K562 (cell line): Measurements from ENCODE around the gene FERMT3. TPM values are rescaled to one million over a fixed set of nuclear protein-coding genes. Genes with fewer than 3 reads are reported as not detected.
A peak's percentile ranks its signal among the peaks of the same experiment; 100 is the strongest.

ENCODE experiments used
- CC2D1A ChIP-seq: fragments of 450-650 bp; IDR thresholded peaks from 2 replicates; pipeline ENCODE4 v1.6.1; 2017; ENCODE audit warnings: mild to moderate bottlenecking
- FOXJ2 ChIP-seq: fragments of 200-800 bp; sonication (Bioruptor generic); IDR thresholded peaks from 2 replicates; pipeline ENCODE4 v1.6.1; 2016; ENCODE audit warnings: missing genetic modification characterization, missing compliant biosample characterization
- KLF1 ChIP-seq: fragments of 450-650 bp; IDR thresholded peaks from 2 replicates; pipeline ENCODE4 v1.6.1; 2016; ENCODE audit warnings: missing genetic modification characterization, missing compliant biosample characterization
- KLF13 ChIP-seq: fragments of 450-650 bp; IDR thresholded peaks from 2 replicates; pipeline ENCODE4 v1.6.1; 2016; ENCODE audit warnings: missing genetic modification characterization, low read depth, mild to moderate bottlenecking, missing compliant biosample characterization, moderate library complexity, borderline replicate concordance
- LEF1 ChIP-seq: fragments of 450-650 bp; IDR thresholded peaks from 2 replicates; pipeline ENCODE4 v1.6.1; 2016; ENCODE audit warnings: mild to moderate bottlenecking
- NCOA1 ChIP-seq: fragments of 450-650 bp; IDR thresholded peaks from 2 replicates; pipeline ENCODE4 v1.6.1; 2016; ENCODE audit warnings: low read depth
- NFIC ChIP-seq: fragments of 450-650 bp; IDR thresholded peaks from 2 replicates; pipeline ENCODE4 v1.6.1; 2017; ENCODE audit warnings: mild to moderate bottlenecking, inconsistent platforms
- POLR2G ChIP-seq: fragments of 200-400 bp; formaldehyde crosslinking; IDR thresholded peaks from 2 replicates; pipeline ENCODE4 v1.6.1; 2017; ENCODE audit warnings: low read depth, mild to moderate bottlenecking, antibody characterized with exemption, low read length, moderate library complexity
- PRPF4 ChIP-seq: fragments of 200-400 bp; formaldehyde crosslinking; IDR thresholded peaks from one replicate; pipeline ENCODE4 v1.6.1; 2017; ENCODE audit warnings: low read length, low read depth, mild to moderate bottlenecking; ENCODE audit not compliant: insufficient read depth, poor library complexity, severe bottlenecking
- PTTG1 ChIP-seq: fragments of 450-650 bp; IDR thresholded peaks from 2 replicates; pipeline ENCODE4 v1.6.1; 2016; ENCODE audit warnings: low read depth, mild to moderate bottlenecking, missing genetic modification characterization, missing compliant biosample characterization
- RAD21 ChIP-seq, 2 experiments: fragments of 250-450 bp in 1 of 2; fragments of 450-650 bp in 1 of 2; sonication (Bioruptor Pico) in 1 of 2; formaldehyde crosslinking in 1 of 2; IDR thresholded peaks in 1 of 2; conservative IDR thresholded peaks in 1 of 2; 2 replicates each; pipeline versions ENCODE4 v1.4.0 to v1.8.0; 2020 to 2022; ENCODE audit warnings: mild to moderate bottlenecking in 2 of 2, moderate library complexity in 1 of 2
- SOX6 ChIP-seq: fragments of 450-650 bp; IDR thresholded peaks from 2 replicates; pipeline ENCODE4 v1.6.1; 2014; ENCODE audit warnings: mild to moderate bottlenecking
- SREBF1 ChIP-seq: fragments of 150-350 bp; IDR thresholded peaks from 2 replicates; pipeline ENCODE4 v1.6.1; 2014; ENCODE audit warnings: antibody characterized with exemption, low read depth, low read length, borderline replicate concordance
- SREBF2 ChIP-seq: sonication (generic); formaldehyde crosslinking; IDR thresholded peaks from 2 replicates; pipeline ENCODE4 v1.4.0; 2020; ENCODE audit warnings: mild to moderate bottlenecking, missing genetic modification reagents
- TCF7L2 ChIP-seq: fragments of 150-350 bp; IDR thresholded peaks from 2 replicates; pipeline ENCODE4 v1.6.1; 2016; ENCODE audit warnings: low read depth, mild to moderate bottlenecking, low read length, moderate library complexity
- ZFP36 ChIP-seq: fragments of 150-350 bp; IDR thresholded peaks from 2 replicates; pipeline ENCODE4 v1.6.1; 2018; ENCODE audit warnings: low read length, low read depth; ENCODE audit not compliant: partially characterized antibody
- ZNF143 ChIP-seq: sonication (generic); formaldehyde crosslinking; IDR thresholded peaks from 2 replicates; pipeline ENCODE4 v1.9.0; 2022; ENCODE audit warnings: mild to moderate bottlenecking, missing genetic modification reagents
- ZNF445 ChIP-seq: fragments of 250-450 bp; sonication (Bioruptor Pico); IDR thresholded peaks from 2 replicates; pipeline ENCODE4 v1.4.0; 2020; ENCODE audit warnings: low read depth, mild to moderate bottlenecking, moderate library complexity
- polyA plus RNA-seq, 8 experiments: library from polyadenylated mRNA; depleted of rRNA in 4 of 8; stranded (reverse) in 5 of 8; unstranded in 3 of 8; fragments of >200 nt; fragmentation: Nextera tagmentation in 2 of 8; fragmentation: Illumina TruSeq in 1 of 8; extraction: Ambion mirVana in 2 of 8; extraction: Trizol in 1 of 8; gene quantifications; 2 replicates each; pipeline versions ENCODE4 v1.2.1 to v1.2.3, GENCODE V29; 2011 to 2014; ENCODE audit warnings: inconsistent platforms in 1 of 8, missing spikeins in 1 of 8
- total RNA-seq, 7 experiments: library from RNA; depleted of rRNA in 6 of 7; stranded (reverse); fragments of >200 nt in 6 of 7; fragmentation: Illumina TruSeq in 2 of 7; extraction: Trizol in 2 of 7; gene quantifications; 2 replicates each; pipeline versions ENCODE4 v1.2.1 to v1.2.3, GENCODE V29; 2011 to 2021; ENCODE audit warnings: low replicate concordance in 1 of 7
- TF ChIP-seq, protein P1 (sequence below), 2 experiments: fragments of 450-650 bp in 1 of 2; sonication (generic) in 1 of 2; formaldehyde crosslinking; conservative IDR thresholded peaks; 2 replicates each; pipeline versions ENCODE4 v1.4.0 to v1.8.1; 2020 to 2022; ENCODE audit warnings: mild to moderate bottlenecking in 1 of 2, missing genetic modification reagents in 1 of 2
- TF ChIP-seq, protein P2 (sequence below): sonication (generic); formaldehyde crosslinking; IDR thresholded peaks from 2 replicates; pipeline ENCODE4 v1.9.0; 2022; ENCODE audit warnings: mild to moderate bottlenecking, missing genetic modification reagents
- TF ChIP-seq, protein P3 (sequence below): fragments of 450-650 bp; IDR thresholded peaks from 2 replicates; pipeline ENCODE4 v1.6.1; 2017; ENCODE audit warnings: antibody characterized with exemption, mild to moderate bottlenecking

The FERMT3 gene
- total and polyA plus RNA-seq, 9 of the 15 experiments (the other 6 are each of a cell fraction or from before 2014, with no cell fraction given): 3.2 to 275 (median 79.7) TPM

DNA sequence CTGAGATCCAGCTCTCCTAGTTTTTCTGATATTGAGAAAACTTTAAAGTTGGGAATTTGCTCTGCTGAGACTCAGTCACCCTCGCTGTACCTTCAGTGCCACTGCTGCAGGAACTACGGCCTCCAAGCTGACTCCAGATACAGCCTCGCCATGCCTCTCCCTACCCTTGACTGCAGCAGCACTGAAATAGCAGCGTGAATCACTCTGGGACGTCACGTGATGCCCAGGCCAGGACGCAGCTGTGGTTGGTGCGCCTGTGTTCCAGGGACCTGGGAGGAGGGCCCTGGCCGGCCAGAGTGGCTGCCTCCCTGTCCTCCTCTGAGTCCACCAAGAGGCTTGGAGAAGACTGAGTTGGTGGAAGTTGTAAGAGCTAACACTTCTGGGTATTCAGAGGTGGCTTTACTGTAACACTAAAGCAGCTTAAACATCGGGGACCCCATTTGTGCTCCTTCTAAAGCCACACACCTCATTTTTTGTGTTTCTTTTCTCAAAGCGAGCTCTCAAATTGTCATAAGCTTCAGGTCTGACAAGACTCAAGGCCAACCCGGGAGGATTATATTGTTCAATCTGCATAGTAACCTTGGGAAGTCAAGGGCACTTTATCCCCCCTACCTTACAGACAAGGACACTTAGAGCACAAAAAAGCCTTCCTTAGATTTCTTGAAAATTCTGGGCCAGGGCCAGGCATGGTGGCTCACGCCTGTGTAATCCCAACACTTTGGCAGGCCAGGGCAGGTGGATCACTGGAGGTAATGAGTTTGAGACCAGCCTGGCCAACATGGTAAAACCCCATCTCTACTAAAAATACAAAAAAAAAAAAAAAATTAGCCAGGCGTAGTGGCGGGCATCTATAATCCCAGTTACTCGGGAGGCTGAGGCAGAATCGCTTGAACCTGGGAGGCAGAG, 24.8 kb upstream of the FERMT3 start (continued):
- TF ChIP-seq PTTG1 (tag): no peak
- no peak for TF ChIP-seq ZNF143 (CRISPR knock-in tag)
- TF ChIP-seq POLR2G: peak; percentile 75
- no peak for TF ChIP-seq KLF13 (tag)
- TF ChIP-seq SREBF1: peak; percentile 56; the same call in 1 of the 2 replicates
- TF ChIP-seq, protein P1, sequence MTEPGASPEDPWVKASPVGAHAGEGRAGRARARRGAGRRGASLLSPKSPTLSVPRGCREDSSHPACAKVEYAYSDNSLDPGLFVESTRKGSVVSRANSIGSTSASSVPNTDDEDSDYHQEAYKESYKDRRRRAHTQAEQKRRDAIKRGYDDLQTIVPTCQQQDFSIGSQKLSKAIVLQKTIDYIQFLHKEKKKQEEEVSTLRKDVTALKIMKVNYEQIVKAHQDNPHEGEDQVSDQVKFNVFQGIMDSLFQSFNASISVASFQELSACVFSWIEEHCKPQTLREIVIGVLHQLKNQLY (CRISPR knock-in tag; conservative IDR thresholded peaks at IDR 0.05): no peak
- no peak for TF ChIP-seq NCOA1
- TF ChIP-seq SOX6: peak; percentile 50; the same call in 1 of the 2 replicates
- TF ChIP-seq PRPF4: no peak
- TF ChIP-seq, protein P2, sequence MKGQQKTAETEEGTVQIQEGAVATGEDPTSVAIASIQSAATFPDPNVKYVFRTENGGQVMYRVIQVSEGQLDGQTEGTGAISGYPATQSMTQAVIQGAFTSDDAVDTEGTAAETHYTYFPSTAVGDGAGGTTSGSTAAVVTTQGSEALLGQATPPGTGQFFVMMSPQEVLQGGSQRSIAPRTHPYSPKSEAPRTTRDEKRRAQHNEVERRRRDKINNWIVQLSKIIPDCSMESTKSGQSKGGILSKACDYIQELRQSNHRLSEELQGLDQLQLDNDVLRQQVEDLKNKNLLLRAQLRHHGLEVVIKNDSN (CRISPR knock-in tag): peak; percentile 99
- TF ChIP-seq NFIC: 0 out of 2 replicates have a peak, but pooled peaks have one; percentile 16
- no peak for TF ChIP-seq FOXJ2 (tag)
- peak; percentile 23 for TF ChIP-seq ZFP36
- no peak for TF ChIP-seq KLF1
- peak; percentile 98 for TF ChIP-seq CC2D1A
- TF ChIP-seq LEF1: no peak
- no peak for TF ChIP-seq TCF7L2
- TF ChIP-seq, protein P3, sequence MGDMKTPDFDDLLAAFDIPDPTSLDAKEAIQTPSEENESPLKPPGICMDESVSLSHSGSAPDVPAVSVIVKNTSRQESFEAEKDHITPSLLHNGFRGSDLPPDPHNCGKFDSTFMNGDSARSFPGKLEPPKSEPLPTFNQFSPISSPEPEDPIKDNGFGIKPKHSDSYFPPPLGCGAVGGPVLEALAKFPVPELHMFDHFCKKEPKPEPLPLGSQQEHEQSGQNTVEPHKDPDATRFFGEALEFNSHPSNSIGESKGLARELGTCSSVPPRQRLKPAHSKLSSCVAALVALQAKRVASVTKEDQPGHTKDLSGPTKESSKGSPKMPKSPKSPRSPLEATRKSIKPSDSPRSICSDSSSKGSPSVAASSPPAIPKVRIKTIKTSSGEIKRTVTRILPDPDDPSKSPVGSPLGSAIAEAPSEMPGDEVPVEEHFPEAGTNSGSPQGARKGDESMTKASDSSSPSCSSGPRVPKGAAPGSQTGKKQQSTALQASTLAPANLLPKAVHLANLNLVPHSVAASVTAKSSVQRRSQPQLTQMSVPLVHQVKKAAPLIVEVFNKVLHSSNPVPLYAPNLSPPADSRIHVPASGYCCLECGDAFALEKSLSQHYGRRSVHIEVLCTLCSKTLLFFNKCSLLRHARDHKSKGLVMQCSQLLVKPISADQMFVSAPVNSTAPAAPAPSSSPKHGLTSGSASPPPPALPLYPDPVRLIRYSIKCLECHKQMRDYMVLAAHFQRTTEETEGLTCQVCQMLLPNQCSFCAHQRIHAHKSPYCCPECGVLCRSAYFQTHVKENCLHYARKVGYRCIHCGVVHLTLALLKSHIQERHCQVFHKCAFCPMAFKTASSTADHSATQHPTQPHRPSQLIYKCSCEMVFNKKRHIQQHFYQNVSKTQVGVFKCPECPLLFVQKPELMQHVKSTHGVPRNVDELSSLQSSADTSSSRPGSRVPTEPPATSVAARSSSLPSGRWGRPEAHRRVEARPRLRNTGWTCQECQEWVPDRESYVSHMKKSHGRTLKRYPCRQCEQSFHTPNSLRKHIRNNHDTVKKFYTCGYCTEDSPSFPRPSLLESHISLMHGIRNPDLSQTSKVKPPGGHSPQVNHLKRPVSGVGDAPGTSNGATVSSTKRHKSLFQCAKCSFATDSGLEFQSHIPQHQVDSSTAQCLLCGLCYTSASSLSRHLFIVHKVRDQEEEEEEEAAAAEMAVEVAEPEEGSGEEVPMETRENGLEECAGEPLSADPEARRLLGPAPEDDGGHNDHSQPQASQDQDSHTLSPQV: peak; percentile 82; the same call in 1 of the 2 replicates
- TF ChIP-seq ZNF445 (CRISPR knock-in tag): no peak
- no peak for TF ChIP-seq RAD21 (CRISPR knock-in tag; conservative IDR thresholded peaks at IDR 0.05 in 1 of 2, IDR thresholded peaks at IDR 0.05 in 1 of 2)
- TF ChIP-seq SREBF2 (CRISPR knock-in tag): no peak
